22Rv1 (cell line): ENCODE data around the gene CFAP43.

Experiments used
- CTCF ChIP-seq: fragments of 450-650 bp; IDR thresholded peaks from 2 replicates; pipeline ENCODE4 v1.5.1; 2017; ENCODE audit warnings: mild to moderate bottlenecking
- ZFX ChIP-seq: fragments of 450-650 bp; IDR thresholded peaks from 2 replicates; pipeline ENCODE4 v1.6.1; 2017; ENCODE audit warnings: antibody characterized with exemption, borderline replicate concordance

DNA sequence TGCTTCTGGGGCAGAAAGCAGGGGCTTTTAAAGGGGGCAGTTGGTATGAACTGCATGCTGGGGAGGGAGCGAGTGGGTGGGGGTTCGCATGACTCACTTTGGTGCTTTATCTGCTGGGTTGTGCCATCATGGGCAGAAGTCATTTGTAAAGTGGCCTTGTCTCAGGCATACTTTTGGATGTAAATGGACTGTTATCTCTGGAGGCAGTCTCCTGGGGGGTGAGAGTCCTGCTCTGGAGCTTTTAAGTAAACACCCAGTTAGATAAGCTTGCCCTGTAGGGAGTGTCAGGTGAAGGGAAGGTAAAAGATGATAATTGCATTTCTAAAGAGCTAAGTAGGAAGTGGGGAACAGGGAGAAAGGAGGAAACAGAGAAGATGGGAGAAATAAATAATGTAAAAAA is 20.9 kb upstream of the CFAP43 start:
- TF ChIP-seq CTCF: no peak
- TF ChIP-seq ZFX: no peak
